Stimulated activated CD4-positive, alpha-beta T cell treated with anti-CD3 and anti-CD28 coated beads, TNF-alpha, amount 100 ng/mL, for 48 hours (primary cell): ENCODE results near the gene LSM2.
A peak's percentile ranks its signal among the peaks of the same experiment; 100 is the strongest.
"Not testable (repeated sequence)": the region's sequence is repeated elsewhere in the genome, so short reads cannot be mapped to it uniquely, and the experiment has no call there.

Source experiments
- DNase-seq, 3 donors: peaks; one replicate each; pipeline ENCODE4 v3.0.0-alpha.2; 2020; ENCODE audit warnings: low read depth in 3 of 3

Gene LSM2

DNA sequence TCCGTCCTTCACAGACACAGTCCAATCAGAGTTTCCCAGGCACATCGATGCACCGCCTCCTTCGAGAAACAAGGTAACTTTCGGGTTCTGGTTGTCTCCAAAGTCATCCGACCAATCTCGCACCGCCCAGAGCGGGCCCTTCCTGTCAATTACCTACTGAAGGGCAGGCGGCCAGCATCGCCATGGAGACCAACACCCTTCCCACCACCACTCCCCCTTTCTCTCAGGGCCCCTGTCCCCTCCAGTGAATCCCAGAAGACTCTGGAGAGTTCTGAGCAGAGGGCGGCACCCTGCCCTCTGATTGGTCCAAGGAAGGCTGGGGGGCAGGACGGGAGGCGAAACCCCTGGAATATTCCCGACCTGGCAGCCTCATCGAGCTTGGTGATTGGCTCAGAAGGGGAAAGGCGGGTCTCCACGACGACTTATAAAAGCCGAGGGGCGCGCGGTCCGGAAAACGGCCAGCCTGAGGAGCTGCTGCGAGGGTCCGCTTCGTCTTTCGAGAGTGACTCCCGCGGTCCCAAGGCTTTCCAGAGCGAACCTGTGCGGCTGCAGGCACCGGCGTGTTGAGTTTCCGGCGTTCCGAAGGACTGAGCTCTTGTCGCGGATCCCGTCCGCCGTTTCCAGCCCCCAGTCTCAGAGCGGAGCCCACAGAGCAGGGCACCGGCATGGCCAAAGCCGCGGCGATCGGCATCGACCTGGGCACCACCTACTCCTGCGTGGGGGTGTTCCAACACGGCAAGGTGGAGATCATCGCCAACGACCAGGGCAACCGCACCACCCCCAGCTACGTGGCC, 20.7 kb upstream of the LSM2 start, which contains the start of gene HSPA1B:
HSPA1B (plus strand) TSS at position 453 of the 794 bp plus-strand sequence; CDS start at position 666, 213 bp downstream.
- peak; percentile 87 to 95 (median 87) for DNase-seq

DNA sequence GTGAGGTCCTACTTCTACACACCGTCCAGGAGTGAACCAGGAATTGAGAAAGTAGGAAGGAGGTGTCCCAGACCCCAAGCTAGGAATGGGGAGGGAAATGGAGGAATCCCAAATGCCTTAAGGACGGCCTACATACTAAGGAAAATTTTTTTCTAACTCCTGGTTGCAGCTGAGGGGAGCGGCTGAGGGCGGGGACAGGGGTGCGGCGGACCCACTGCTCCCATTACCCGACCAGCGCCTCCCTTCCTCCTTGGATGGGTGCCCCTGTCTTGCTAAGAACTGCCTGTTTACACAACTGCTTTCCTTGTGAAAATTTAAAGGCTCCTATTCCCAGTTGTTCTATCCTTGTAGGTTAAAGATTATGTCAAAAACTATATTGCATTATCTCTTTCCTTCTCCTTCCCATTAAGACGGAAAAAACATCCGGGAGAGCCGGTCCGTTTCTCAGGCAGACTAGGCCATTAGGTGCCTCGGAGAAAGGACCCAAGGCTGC, 20.1 kb upstream of the LSM2 start:
- DNase-seq, result peak in 1 of 3 donors; percentile 29

DNA sequence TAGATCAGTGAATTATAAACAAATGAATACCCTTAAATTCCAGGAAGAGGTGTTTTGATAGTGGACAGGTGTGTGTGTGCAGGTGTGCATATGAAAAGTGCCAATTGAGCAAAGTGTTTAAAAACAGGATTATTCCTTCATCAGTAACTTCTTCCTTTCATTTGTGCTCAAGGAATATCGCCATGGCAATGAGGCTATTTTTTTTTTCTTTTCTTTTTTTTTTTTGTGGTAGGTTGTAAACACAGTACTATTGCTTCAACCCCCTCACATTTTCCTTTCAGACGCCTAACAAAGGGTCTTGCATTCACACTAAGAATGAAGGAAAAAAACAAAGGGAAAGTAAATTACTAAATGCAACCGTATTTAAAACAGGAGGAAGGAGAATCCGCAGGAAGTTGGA, 18.8 kb upstream of the LSM2 start:
- no peak for DNase-seq

DNA sequence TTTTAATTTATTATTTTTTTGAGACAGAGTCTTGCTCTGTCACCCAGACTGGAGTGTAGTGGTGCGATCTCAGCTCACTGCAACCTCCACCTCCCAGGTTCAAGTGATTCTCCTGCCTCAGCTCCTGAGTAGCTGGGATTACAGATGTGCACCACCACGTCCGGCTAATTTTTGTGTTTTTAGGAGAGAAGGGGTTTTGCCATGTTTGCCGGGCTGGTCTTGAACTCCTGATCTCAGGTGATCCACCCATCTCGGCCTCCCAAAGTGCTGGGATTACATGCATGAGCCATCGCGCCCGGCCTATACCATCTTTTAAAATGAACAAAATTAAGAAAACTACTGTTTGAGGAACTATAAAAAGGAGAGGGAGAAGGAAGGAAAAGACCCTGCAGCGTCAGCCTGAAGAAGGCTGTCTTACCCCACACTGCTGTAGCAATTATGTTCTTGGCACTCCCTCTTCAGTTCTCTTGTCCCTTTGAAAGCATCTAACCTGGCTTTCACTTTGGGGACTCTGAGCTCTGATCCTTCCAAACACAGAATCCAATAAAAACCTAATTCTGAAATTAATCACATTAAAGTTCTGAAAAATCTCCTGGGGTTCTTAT, 16.9 kb upstream of the LSM2 start:
- not testable (repeated sequence) for DNase-seq

DNA sequence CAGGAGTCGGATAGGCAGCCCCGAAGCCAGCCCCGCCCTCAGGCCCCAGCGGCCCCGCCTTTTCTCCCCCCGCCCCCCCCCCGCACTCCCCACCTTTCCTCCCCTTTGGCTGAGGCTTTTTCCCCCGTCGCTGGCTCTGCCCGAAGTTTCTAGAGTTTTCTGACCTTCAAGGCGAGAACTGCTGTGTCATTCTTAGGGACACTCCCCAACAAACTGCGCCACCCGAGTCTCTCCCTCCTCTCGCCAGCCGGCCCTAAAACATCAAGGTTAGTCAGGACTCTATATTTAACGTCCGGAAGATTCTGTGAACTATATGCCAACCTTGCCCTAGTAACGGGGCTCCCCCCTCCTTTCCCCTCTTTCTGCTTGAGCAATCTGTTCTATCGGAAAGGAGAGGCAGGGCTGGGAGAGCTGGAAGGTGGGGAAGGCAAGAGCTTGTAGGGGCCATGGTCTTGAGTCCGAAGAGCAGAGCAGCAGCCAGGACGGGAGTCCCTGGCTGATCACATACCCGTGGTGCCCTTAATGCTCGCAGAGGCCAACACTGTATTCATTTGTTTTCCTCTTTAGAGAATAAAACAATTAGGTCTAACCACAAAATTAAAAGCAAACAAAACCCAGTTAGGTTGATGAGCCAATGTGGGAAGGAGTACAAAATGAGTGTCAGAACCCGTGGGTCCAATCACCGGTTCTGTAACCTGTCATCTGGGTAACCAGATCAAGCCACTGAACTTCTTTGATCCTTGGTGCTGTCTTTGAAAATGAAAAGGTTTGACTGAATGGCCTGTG, 15.5 kb upstream of the LSM2 start:
- DNase-seq, result peak; percentile 33 to 44 (median 36)

DNA sequence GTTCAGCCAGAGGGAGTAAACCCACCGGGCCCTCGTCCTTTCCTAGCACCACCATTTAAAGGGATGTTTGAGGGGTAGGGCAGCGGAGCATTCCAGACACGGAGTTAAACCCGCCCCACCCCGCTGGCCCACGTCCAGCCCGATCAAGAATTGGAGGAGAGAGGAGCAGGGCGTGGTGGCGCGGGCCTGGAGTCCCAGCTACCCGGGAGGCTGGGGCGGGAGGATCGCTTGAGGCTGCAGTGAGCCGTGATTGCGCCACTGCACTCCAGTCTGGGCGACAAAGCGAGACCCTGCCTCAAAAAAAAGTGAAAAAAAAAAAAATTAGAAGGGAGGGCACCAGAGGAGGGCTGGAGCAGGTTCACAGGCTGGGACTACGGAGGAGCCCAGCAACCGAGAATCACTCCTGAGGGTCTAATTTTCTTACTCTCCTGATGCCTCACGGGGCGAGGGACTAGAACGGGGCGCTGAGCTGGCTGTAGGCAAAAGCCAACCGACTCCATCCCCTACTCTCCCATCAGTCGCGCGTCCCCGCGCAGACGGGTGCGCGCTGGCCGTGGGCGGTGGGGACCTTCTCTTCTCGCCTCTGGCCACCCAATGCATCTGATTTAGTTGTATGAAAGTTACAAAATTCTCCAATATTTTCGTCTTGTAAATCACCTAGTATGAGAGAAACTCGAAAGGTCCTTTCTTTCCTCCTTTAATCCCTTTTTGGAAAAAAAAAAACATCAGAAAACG, 14.7 kb upstream of the LSM2 start:
- DNase-seq, result peak; percentile 37 to 69 (median 58)

DNA sequence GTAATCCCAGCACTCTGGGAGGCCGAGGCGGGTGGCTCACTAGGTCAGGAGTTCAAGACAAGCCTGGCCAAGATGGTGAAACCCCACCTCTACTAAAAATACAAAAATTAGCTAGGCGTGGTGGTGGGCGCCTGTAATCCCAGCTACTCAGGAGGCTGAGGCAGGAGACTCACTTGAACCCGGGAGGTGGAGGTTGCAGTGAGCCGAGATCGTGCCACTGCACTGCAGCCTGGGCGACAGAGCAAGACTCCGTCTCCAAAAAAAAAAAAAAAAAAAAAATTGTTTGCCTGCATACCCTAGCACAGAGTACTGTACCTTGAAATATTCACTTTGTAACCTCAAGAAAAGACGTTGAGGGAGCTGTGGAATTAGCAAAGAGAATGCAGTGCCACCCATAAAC, 13.6 kb upstream of the LSM2 start:
- DNase-seq, result not testable (repeated sequence)

DNA sequence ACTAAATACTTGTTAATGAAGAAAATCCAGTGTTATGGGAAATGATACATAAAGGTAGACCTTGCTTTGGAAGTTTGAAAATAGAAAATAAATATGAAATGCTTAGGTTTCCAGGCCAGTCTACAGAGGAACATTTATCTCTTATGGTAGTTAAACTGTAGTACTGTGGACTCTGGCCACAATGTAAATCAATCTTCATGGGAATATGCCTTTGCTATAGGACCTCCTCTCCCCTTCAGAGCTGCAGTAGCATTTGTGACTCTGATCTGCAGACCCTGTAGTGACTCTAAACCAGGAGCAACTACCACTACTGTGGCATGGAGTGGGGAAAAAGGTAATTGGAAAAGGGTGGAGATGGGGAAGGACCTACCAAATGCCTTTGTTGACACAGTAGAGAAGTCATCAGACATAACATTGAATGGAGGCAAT, 13.1 kb upstream of the LSM2 start:
- no peak for DNase-seq

DNA sequence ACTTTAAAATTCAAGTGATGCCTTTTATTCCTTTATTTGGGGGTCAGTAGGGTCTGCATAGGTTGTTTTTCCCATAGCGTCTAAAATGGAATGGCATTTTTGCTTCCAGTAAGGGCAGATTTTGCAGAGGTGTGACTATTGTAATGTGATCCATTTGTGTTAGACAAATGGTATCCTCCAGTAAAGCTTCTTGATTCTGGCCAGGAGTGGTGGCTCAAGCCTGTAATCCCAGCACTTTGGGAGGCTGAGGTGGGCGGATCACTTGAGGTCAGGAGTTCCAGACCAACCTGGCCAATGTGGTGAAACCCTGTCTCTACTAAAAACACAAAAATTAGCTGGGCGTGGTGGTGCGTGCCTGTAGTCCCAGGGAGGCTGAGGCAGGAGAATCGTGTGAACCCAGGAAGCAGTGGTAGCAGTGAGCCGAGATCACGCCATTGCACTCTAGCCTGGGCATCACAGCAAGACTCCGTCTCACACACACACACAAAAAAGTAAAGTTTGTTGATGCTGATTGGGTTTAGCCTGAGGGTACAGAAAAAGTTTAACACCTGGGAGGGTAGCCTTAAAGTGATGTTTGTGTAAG, 11.3 kb upstream of the LSM2 start:
- DNase-seq, result not testable (repeated sequence)

DNA sequence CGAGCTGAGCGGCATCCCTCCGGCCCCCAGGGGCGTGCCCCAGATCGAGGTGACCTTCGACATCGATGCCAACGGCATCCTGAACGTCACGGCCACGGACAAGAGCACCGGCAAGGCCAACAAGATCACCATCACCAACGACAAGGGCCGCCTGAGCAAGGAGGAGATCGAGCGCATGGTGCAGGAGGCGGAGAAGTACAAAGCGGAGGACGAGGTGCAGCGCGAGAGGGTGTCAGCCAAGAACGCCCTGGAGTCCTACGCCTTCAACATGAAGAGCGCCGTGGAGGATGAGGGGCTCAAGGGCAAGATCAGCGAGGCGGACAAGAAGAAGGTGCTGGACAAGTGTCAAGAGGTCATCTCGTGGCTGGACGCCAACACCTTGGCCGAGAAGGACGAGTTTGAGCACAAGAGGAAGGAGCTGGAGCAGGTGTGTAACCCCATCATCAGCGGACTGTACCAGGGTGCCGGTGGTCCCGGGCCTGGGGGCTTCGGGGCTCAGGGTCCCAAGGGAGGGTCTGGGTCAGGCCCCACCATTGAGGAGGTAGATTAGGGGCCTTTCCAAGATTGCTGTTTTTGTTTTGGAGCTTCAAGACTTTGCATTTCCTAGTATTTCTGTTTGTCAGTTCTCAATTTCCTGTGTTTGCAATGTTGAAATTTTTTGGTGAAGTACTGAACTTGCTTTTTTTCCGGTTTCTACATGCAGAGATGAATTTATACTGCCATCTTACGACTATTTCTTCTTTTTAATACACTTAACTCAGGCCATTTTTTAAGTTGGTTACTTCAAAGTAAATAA, 10.6 kb upstream of the LSM2 start:
- DNase-seq, result not testable (repeated sequence)

DNA sequence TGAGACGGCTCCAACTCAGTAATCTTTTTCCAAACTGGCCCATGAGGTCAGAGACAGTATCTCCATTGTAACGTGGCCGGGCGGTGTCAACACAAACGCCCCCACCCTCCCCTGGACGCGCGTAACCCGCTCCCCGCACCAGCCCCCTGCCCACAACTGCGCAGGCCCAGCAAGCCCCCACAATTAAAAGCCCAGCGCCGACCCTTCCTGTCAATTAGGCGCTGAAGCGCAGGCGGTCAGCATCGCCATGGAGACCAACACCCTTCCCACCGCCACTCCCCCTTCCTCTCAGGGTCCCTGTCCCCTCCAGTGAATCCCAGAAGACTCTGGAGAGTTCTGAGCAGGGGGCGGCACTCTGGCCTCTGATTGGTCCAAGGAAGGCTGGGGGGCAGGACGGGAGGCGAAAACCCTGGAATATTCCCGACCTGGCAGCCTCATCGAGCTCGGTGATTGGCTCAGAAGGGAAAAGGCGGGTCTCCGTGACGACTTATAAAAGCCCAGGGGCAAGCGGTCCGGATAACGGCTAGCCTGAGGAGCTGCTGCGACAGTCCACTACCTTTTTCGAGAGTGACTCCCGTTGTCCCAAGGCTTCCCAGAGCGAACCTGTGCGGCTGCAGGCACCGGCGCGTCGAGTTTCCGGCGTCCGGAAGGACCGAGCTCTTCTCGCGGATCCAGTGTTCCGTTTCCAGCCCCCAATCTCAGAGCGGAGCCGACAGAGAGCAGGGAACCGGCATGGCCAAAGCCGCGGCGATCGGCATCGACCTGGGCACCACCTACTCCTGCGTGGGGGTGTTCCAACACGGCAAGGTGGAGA, 8.5 kb upstream of the LSM2 start, which contains the start of the genes HSPA1A and HSPA1L:
HSPA1A (plus strand) TSS at position 519 of the 814 bp plus-strand sequence; CDS start at position 733, 214 bp downstream.
HSPA1L (minus strand) TSS at position 259 of the 814 bp plus-strand sequence. CDS start 3,311 bp downstream, outside the sequence.
- DNase-seq, result peak in 1 of 3 donors; percentile 51

DNA sequence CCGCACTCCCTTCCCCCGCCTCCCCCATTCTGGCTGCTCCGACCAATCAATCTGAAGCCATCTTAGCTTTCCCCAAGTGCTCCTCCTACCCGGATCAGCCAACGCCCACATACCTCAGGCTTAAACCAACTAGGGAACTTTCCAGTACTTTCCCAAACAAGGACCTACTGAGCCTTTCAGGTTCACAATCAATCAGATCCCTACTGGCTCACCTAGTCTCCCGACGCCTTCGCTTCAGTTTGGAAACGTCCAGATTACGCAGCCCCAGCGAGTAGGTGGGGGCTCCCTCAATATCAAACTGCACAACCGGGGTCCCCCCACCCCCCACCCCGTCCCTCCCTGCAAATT, 7.9 kb upstream of the LSM2 start:
- DNase-seq, result peak in 1 of 3 donors; percentile 70

DNA sequence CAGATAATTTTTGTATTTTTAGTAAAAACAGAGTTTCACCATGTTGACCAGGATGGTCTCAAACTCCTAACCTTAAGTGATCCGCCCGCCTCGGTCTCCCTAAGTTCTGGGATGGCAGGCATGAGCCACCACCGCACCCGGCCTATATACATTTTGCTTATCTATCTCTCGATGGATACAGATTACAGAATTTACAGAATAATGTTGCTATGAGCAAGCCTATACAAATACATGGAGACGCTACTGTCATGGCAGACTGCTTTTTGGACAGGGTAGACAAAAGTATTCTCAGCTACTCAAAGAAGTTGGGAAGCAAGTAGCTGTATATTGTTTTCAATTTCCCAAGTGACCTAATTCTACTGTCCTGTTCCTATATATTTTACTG, 6.7 kb upstream of the LSM2 start:
- DNase-seq, result no peak

DNA sequence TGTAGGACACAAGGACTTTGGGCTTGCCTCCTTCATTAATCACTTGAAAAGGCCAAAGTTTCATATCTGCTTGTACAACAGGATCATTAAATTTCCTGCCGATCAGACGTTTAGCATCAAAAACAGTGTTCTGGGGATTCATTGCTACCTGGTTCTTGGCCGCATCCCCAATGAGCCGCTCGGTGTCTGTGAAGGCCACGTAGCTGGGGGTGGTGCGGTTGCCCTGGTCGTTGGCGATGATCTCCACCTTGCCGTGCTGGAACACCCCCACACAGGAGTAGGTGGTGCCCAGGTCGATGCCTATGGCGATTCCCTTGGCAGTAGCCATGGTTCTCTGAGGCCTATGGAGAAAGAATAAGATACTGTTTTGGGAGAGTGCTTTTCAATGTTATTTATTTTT, 4.9 kb upstream of the LSM2 start:
- DNase-seq, result no peak

DNA sequence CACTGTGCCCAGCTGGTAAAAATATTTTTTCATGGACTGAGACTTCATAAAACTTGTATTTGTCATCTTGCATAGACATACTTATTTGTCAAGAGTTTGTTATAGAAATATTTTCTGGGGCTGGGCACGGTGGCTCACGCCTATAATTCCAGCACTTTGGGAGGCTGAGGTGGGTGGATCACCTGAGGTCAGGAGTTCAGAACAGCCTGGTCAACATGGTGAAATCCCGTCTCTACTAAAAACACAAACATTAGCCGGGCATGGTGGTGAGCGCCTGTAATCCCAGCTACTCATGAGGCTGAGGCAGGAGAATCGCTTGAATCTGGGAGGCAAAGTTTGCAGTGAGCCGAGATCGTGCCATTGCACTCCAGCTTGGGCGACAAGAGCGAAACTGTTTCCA, 1.8 kb upstream of the LSM2 start:
- not testable (repeated sequence) for DNase-seq

DNA sequence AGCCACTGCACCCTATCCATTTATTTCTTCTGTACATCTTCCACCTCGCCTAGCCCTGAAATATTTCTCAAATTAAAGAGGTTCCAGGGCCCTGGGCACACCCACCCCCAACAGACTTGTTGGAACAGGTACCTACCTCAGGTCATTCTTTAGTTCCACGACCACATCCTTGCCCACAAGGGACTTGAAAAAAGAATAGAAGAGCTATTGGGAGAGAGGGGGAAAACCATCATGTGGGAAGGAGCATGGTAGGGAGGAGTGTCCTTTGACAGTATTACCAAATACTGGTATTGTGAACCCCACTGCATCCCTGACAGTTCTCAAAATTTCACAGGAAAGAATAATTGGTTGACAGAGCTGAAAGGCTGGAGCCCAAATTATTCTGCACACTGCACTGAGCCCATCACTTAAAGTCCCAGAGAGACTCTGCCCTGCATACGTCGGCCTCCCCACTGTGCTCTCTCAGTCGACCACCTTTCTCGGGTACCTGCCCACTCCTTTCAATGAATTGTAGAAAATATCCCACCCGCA, 762 bp downstream of the LSM2 start:
- DNase-seq, result no peak

DNA sequence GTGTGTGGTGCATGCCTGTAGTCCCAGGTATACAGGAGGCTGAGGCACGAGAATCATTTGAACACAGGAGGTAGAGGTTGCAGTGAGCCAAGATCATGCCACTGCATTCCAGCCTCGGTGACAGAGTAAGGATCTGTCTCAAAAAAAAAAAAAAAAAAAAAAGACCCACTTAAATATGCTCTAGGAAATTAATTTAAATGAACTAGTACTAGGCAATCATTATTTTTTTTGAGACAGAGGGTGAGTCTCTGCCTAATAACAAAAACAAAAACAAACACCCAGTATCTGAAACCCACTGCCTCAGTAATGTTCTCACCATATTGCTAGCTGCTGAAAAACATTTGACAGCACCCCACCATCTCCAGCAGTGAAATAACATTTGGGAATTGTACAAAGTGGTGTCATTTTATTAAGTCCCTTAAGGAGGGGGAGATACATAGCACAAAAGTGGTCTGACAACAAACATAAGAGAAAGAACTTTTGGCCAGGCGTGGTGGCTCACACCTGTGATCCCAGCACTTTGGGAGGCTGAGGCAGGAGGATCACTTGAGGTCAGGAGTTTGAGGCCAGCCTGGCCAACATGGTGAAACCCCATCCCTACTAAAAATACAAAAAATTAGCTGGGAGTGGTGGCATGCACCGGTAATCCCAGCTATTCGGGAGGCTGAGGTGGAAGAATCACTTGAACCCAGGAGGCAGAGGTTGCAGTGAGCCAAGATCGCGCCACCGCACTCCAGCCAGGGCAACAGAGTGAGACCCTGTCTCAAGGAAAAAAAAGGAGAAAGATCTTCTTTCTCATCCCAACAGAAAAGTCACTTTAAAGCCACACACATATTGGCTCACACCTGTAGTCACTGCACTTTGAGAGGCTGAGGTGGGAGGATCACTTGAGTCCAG, 5.5 kb downstream of the LSM2 start:
- not testable (repeated sequence) for DNase-seq

DNA sequence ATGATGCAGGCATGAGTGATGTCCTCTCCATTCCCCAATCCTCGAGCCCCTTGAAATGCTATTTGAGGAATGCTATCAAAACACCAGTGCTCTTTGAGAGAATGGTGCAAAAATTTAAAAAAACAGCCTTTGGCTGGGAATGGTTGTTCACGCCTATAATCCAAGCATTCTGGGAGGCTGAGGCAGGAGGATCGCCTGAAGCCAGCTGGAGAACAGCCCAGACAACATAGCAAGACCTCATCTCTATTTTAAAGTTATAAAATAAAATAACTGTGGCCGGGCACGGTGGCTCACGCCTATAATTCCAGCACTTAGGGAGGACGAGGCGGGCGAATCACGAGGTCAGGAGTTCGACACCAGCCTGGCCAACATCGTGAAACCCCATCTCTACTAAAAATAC, 7.0 kb downstream of the LSM2 start:
- DNase-seq, result no peak
